Muscle of back (tissue), 11 donors: ENCODE results near the gene BPIFA2. TPM values are rescaled to one million over a fixed set of nuclear protein-coding genes. Genes with fewer than 3 reads are reported as not detected.

Experiments
- DNase-seq, 3 donors: peaks; one replicate each; pipeline versions ENCODE4 v3.0.0 to v3.0.0-alpha.2; 2013
- polyA plus RNA-seq, 10 donors: library from polyadenylated mRNA; unstranded; fragments of 120-200 nt; gene quantifications; one replicate each; pipeline ENCODE4 v1.2.1, GENCODE V29; 2013; ENCODE audit not compliant: insufficient read length in 10 of 10

Gene BPIFA2
- polyA plus RNA-seq, 10 donors: not detected

- peak in 1 of 3 donors; percentile 3 for DNase-seq
Measured at GRCh38 chr20:33192912-33193501, 25.0 kb downstream of the BPIFA2 start.

DNA sequence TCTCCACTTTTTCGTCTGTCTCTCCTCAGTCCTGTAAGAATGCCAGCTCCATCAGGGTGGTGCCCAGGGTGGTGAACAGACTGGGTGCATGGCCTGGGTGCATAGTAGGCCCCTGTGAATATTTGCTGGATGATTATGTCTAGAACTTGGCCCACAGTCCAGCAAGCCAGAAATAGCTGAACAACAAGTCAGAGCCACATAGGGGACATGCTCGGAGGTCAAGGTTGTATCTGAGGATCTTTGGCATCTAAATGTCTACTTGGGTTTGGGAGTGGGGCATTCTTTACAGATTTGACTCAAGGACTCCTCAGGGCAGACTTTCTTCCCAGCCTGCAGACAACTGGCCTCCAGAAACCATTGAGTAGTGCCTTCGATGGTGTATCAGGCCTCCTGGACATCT, 31.1 kb downstream of the BPIFA2 start:
- DNase-seq: no peak

DNA sequence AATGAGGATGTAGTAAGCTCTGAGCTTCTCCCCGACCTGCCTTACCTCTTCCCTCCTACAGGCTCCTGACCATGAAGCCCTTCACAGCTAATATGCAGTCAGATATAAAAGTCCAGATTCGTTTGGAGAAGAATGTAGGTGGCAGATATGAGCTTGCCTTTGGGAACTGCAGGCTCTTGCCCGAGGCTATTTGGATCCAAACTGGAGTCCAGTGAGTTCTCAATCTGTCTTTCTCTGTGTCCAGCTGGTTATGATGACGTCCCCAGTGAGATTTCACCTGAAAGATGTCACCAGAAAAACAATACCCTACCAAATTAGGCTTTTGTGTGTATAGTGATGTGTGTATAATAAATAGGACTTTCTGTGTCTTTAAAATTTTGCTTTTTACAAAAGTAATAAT, 34.5 kb downstream of the BPIFA2 start:
- DNase-seq: no peak

DNA sequence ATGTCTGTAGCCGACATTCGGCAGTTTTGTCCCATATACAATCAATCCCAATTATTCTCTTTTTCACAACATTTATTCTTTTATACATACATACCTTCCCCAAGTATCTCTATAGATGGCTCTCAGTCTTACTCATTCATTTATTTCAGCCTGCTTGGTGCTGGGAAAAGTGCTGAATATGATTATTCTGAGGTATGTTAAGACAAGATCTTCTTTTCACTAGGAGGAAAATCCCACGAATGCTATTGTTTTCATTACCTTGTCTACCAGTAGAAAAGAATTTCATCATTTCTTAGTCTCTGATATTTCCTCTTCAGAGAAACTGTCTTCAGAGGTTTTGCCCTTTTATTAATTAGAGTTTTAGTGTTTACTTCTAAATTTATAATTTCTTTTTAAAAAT, 35.5 kb downstream of the BPIFA2 start:
- no peak for DNase-seq

DNA sequence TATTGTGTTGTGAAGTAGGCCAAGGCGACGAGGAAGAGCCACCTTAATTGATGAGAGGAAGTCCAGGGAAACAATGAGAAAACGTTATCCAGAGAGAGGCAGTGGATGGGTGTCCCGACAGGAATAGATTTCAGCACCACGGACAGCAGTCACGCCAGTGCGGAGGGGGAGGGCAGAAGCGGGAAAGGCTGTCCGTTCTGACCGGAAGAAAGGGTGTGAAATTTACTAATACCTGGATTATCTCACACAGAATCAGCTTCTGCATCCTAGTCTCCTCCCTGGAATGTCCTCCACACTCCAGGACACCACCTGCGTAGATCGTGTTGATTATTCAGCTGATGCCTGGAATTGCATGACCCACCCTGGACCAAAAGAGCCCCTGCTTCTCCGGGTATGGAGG, 41.8 kb downstream of the BPIFA2 start:
- DNase-seq: peak; percentile 62 to 87 (median 83)

- no peak for DNase-seq
Measured at GRCh38 chr20:33210371-33210770, 42.4 kb downstream of the BPIFA2 start.

DNA sequence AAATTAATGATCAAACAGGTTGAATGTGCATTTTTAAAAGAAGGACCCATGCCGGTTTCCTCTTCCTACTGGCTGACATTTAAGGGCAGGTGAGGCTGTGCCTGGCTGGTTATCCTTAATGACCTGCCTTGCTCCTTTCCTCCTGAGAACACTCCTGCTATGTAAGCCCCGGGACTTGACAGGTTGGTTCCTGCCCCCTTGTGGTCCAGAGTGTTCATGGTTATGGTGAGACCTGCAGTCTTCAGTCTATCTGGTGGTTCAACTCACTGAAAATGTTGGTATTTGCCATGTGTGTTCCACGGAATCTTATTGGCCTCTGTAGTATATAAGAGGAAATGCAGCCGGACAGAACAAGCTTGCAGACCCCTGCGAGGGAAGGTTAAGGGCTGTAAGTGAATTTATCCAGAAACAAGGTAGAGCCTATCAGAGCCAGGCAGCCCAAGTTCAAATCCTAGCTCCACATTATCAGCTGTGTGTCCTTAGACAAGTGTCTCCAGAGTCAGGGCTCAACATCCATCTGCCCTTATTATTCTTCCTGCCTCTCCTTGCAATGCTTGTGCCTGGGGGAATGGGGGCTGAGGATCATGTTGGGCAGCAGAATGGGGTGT, 44.0 kb downstream of the BPIFA2 start:
- DNase-seq: peak in 2 of 3 donors; percentile 8 to 16

DNA sequence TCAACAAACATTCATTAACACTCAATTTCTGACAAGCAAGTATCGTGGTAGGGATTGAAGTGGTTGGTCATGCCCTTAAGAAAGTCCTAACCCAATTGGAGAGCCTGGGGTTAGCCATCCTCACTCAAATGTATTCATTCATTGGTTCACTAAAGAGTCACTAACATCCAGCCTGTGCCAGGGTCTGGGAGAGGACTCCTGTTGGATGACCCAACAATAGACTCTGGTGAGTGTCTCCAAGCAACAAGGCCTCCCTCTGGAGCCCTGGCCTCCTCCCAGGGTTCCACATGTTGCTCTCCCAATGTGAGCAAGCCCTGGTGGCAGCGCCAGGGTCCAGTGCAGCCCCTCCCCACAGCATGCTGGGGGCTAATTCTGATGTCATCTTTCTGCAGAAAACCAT, 49.1 kb downstream of the BPIFA2 start, which contains the start of gene BPIFA3:
TSS of gene BPIFA3 (plus strand) at position 301 of the 400 bp plus-strand sequence. CDS start 185 bp downstream, outside the sequence.
- DNase-seq: no peak

GRCh38 chr20:33224399-33224798, 56.4 kb downstream of the BPIFA2 start:
- no peak for DNase-seq

GRCh38 chr20:33229843-33230242, 61.9 kb downstream of the BPIFA2 start:
- DNase-seq: no peak

Other genes starting within 250 kb of the BPIFA2 start
- gene SUN5, start 163.7 kb upstream of the BPIFA2 start, polyA plus RNA-seq: not detected
- gene BPIFB2, start 160.5 kb upstream of the BPIFA2 start, polyA plus RNA-seq: not detected
- not detected for gene BPIFB6, start 136.5 kb upstream of the BPIFA2 start, polyA plus RNA-seq
- not detected for gene BPIFB3, start 114.3 kb upstream of the BPIFA2 start, polyA plus RNA-seq
- under 1 TPM in 3 of 10 donors, not detected in 7; 0.19 to 0.30 (median 0.29) TPM for gene BPIFB4, start 88.5 kb upstream of the BPIFA2 start, polyA plus RNA-seq
- not detected for gene BPIFA3, start 49.2 kb downstream of the BPIFA2 start, polyA plus RNA-seq
- gene BPIFA1, start 67.8 kb downstream of the BPIFA2 start, polyA plus RNA-seq: under 1 TPM in 1 of 10 donors, not detected in 9; 0.18 TPM
- gene BPIFB1, start 115.1 kb downstream of the BPIFA2 start, polyA plus RNA-seq: not detected
- gene CDK5RAP1, start 233.4 kb downstream of the BPIFA2 start, polyA plus RNA-seq: 10 to 100 TPM; 16.9 to 28.1 (median 21.7) TPM